Dedifferentiated amniotic fluid mesenchymal stem cell (primary cell): ENCODE measurements around the gene SLC25A39.
A peak's percentile ranks its signal among the peaks of the same experiment; 100 is the strongest.
"Not testable (repeated sequence)": the region's sequence is repeated elsewhere in the genome, so short reads cannot be mapped to it uniquely, and the experiment has no call there.

Source experiments
- DNase-seq: peaks from one replicate; pipeline ENCODE4 v3.0.0-alpha.2; 2016; ENCODE audit errors: extremely low spot score

SLC25A39 gene, protein sequence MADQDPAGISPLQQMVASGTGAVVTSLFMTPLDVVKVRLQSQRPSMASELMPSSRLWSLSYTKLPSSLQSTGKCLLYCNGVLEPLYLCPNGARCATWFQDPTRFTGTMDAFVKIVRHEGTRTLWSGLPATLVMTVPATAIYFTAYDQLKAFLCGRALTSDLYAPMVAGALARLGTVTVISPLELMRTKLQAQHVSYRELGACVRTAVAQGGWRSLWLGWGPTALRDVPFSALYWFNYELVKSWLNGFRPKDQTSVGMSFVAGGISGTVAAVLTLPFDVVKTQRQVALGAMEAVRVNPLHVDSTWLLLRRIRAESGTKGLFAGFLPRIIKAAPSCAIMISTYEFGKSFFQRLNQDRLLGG

DNA sequence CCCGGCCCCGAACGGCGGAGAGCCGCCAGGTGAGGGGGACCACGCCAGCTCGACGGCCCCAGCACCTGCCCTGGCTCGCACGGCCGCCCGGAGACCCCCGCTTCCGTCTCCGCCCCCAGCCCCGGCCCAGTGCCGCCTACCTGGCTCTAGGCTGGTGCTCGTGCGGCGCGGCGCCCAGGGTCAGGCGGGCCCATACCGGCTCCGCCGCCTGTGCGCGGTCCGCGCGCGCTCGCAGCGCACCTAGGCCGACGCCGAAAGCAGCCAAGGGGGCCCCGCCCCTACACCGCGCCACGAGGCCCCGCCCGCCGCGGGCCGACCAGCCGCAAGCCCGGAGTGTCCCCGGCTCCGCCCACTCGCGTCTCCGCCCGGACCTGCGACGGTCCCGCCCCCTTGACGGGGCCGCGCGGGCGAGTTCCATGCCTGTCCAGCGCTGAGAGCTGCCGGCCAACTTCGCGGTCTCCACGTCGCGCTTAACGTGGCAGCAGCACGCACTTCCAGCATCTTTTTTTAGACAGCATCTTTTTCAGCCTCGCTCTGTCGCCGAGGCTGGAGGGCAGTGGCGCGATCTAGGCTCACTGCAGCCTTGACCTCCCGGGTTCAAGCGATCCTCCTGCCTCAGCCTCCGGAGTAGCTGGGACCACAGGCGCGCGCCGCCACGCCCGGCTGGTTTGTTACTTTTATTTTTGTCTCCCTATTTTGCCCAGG, at the start of gene SLC25A39:
TSS of gene SLC25A39 (minus strand) at position 253 of the 705 bp plus-strand sequence. CDS start 1,261 bp downstream, outside the sequence.
- peak; percentile 89 for DNase-seq

DNA sequence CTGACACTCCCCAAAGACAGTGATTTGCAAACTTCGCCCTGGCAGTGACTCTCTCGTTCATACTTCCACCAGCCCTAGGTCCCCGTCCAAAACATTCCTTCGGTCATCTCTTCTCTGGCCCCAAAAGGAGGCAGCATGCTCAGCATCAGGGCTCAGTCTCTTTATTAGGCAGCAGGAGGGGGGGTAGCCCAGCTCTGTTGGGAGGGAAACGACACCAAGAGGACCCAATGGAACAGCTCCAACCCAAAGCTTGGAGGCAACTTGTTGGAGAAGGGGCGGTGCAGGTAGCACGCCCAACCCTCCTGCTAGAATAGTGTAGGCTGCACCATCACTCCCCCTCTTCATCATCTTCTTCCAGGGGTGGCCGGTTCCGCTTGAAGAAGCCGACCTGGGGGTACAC, 47.4 kb upstream of the SLC25A39 start:
- DNase-seq: no peak

DNA sequence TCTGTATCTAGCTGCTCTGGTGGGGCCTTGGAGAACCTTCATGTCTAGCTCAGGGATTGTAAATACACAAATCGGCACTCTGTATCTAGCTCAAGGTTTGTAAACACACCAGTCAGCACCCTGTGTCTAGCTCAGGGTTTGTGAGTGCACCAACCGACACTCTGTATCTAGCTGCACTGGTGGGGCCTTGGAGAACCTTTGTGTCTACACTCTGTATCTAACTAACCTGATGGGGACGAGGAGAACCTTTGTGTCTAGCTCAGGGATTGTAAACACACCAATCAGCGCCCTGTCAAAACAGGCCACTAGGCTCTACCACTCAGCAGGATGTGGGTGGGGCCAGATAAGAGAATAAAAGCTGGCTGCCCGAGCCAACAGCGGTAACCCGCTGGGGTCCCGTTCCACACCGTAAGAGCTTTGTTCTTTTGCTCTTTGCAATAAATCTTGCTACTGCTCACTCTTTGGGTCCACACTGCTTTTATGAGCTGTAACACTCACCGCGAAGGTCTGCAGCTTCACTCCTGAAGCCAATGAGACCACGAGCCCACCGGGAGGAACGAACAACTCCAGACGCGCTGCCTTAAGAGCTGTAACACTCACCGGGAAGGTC, 44.9 kb upstream of the SLC25A39 start:
- not testable (repeated sequence) for DNase-seq

DNA sequence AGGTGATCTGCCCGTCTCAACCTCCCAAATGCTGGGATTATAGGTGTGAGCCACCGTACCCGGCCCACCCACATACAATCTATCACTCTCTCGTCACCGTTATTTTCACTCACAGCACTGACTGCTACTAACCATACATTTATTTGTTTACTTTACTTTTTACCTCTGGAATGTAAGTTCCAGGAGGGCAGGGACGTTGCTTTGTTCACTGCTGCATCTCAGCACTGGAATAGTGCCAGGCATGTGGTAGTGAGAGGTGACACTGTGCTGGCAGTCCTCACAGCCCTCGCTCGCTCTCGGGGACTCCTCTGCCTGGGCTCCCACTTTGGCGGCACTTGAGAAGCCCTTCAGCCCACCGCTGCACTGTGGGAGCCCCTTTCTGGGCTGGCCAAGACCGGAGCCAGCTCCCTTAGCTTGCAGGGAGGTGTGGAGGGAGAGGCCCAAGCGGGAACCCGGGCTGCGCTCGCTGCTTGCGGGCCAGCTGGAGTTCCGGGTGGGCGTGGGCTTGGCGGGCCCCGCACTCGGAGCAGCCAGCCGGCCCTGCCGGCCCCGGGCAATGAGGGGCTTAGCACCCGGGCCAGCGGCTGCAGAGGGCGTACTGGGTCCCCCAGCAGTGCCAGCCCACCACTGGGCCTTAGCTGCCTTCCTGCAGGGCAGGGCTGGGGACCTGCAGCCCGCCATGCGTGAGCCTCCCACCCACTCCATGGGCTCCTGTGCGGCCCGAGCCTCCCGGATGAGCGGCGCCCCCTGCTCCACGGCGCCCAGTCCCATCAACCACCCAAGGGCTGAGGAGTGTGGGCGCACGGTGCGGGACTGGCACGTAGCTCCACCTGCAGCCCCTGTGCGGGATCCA, 44.0 kb upstream of the SLC25A39 start:
- DNase-seq: not testable (repeated sequence)

DNA sequence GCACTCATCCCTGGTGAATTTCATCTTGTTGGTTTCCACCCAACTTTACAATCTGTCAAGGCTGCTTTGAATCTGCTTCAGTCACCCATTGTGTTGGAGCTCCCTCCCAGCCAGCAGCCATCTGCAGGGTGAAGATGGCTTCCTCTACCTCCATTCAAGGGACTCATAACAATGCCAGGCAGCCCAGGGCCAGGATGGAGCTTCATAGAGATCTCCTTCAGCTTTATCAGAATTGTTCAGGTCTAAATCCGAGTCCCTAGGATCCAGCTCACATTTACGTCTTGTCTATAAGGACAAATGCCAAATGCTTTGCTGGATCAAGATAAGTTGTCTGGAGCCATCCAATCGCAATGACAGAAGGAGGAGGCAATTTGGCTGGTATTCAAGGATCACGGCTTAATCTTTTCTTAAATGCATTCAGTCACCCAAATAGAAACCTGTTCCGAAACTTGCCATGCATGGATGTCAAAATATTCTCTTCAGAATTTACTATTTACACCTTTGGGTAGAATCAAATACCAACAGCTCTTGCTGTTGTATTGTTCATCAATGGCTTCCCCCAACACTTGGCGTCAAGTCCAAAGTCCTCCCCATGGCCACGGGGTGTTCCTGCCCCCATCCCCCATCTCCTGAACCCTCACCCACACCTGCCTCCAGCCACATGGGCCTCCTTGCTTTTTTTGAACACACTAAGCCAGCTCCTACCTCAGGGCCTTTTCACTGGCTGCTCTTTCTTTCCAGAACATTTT, 42.8 kb upstream of the SLC25A39 start:
- DNase-seq: no peak

DNA sequence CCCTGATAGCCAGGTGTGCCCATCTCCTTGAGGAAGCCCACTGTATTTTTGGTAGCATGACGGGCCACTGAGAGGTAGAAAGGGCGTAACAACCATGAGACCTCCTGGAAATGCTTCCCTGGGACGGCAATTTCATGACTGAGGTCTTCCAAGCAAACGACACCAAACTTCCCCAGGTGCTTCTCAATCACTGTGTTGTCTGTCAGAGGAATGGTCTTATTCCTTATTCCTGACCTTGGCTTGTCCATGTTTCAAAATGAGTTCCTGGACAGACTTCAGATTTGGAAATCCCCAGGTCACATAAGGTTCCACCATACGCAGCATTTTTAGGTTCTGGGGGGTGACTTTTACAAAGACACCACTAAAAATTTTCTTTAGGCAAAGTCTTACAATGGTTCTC, 40.4 kb upstream of the SLC25A39 start:
- not testable (repeated sequence) for DNase-seq

DNA sequence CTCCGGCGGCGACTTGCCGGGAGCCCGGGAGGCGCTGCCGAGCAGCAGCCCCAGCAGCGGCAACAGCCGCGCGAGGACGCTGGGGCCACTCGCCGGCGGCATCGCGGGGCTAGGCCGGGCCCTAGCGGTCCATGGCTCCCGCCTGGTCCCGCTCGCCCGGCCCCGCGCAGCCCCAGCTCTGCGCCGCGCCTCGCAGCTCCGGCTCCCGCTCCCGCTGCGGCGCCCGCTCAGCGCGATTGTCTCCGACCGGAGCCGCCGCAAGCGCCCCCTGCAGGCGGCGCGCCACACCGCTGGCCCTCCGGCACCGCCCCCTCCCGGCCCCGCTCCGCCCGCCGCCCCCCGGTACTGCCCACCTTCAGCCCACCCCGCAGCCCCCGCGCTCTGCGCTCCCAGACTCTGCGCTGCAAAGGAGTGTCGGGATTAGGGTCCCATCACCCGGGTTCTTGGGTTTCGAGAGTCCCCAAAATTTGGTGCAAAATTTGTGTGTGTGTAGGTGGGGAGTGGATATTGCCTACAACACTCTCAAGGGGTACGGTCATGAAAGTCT, 39.1 kb upstream of the SLC25A39 start, which contains the start of gene FAM171A2:
TSS of gene FAM171A2 (minus strand) at position 241 of the 547 bp plus-strand sequence. CDS start at position 102, 139 bp downstream.
- peak; percentile 32 for DNase-seq

DNA sequence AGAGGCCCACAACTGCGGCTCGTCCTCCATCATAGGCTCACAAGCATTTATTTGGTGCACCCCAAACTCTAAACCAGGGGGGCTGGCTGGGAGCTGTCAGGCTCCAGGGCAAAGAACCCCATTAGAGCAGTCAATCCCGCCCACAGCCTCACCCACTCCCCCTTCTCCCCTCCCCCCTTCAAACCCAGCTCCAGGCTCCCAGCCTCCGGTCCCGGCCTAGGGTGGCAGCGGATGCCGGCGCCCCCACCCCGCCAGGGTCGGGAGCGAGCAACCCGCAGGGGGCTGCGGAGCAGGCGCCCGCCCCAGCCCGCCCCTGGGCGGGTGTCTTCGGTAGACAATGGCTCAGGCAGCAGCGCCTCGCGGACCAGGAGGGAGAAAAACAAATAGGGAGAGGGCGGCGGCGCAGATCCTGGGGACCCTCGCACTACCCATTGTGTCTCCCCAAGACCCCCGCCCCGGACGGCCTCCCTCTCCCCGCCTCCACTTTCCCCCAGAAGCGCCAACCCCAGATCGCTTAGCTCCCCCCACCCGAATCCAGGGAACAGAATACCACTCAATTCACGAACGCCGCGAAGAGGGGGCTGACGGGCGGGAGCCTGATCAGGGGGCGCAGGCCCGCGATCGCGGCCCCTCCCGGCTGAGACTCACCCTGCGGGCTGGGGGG, 38.5 kb upstream of the SLC25A39 start:
- DNase-seq: no peak

DNA sequence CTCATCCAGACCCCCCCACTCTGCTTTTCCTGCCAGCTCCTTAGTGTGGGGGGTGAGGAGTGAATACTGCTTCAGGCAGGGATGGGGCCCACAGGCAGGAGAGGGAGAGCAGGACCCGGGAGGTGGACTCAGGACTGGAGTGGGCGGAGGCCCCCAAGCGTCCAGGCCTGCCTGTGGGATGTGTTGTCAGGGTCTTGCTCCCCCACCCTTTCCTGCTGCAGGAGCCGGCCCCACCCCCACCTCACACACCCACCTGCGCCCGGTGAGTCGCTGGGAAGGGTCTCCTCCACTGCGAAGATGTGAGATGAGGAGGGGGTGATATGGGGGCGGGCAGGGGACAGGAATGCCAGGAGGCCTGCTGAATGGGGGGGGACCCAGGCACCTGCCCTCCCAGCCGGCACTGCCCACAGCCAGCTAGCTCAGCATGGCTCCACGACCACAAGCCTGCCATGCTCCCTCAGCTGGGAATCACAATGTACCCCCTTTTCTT, 37.9 kb upstream of the SLC25A39 start:
- no peak for DNase-seq

DNA sequence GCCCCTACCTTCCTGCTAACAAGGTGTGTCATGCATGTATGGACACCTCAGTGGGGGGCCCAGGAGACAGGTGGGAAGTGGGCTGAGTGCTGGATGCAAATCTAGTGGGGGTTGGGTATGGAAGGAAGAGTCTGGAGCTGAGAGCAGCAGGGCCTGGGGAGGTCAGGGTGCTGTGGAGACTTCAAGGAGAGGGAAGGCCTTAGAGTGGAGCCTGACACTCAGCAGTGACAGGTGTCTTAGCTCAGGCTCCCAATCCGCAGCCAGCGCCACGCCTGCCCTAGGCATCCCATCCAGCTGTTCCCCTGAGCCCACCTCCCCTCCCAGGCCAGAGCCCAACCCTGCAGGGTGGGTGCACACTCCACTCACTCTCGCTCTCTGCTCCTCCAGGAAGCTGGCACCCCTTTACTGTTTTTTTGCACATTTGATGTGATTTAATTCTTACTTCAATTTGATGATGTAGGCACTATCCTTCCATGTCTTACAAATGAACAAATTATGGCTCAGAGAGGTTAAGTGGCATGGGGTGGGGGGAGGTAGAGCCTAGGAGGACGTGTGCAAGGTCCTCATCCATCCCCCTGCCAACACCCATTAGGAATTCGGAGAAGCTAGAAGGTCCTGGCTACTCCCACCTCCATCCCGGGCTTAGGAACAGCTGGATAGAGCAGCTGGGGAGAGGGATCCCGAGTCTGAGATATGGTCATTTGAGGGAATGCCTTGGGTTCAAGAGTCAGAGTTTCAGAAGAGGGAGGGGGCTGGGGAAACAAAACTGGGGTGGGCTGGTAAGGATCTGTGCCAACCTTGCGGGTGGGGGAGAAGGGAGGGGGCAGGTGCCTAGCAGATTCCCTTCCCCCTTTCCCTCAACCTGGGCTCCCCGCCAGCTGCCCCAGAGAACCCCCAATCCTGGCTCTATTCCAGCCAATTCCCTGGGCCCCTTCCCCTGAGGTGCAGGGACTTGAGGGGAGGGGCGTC, 37.0 kb upstream of the SLC25A39 start:
- DNase-seq: no peak

DNA sequence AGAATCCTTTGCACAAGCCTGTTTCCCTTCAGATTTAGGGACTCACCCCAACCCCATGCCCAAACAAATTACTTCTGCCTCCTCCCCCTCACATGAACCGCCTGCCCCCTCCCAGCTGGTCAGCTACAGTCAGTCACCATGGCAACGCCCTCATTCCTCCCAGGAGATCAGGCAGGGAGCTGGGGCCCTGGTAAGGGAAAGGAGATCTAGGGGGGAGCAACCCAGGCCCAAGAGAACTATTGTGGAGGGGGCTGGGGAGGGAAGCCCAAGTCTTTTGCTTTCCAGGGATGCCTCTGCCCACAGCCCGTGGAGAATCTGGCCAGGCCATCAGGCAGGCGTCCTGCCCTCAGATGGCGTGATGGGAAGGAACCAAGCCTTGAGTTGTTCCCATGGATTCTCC, 36.2 kb upstream of the SLC25A39 start:
- DNase-seq: peak; percentile 64

DNA sequence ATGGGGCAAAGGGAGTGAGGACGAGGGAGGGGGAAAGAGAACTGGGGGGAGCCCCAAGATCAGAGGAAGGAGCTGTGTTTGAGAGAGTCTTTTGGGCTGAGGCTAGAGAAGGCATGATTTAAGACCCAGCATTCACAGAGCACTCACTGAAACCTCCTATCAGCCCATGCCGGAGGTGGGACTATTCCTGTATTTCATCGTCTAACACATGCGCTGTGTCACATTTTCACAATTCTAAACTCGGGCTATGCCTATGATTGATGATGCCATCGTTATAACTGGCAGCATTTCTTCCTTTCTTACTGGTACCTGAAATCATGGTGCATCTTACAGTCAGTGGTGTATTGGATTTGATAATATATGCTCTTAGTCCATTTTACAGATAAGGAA, 35.5 kb upstream of the SLC25A39 start:
- no peak for DNase-seq

DNA sequence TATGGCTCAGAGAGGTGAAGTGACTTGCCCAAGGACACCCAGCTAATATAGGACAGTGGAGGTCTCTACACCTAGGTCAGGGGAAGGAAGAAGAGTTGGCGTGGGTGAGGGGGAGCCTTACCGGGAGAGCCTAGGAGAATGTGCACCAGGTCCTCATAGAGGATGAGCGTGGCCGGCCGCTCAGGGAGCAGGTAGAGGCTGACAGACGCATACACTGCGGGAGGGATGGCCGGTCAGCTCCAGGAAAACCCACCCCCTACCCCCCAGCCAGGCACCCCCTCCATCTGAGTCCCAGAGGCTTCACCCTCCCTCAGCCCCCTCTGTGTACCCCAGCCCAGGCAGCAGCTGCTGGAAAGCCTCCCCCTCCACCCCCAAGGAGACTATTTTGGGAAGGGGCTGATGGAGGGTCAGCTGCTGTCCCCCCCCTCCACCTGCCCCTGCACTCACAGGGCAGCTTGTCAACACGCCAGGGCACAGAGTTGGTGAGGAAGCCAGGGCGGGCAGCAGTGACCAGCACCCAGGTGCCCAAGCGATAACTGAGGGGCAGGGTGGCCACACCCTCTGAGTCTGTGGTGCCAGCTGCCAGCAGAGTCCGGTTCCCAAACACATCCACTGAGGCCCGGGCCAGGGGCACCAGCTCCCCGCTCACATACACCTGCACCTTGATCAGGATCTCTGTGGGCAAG, 35.0 kb upstream of the SLC25A39 start:
- DNase-seq: no peak

DNA sequence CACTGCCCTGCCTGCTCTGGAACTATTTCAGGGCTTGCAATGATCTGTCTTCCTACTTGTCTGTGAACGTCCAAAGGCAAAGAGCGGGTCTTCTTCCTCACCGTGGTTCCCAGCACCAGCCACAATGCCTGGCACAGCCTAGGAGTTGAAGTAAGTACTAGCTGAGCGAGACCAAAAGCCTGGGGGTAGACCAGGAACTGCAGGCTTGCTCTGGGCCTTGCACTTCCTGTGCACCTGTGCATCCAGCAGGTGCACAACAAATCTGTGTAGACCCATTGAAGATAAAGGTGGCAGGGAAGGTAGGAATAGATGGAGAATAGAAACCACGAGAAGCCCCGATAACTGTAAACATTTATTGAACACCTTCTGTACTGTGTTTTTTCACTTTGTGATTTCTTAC, 34.4 kb upstream of the SLC25A39 start:
- DNase-seq: no peak

DNA sequence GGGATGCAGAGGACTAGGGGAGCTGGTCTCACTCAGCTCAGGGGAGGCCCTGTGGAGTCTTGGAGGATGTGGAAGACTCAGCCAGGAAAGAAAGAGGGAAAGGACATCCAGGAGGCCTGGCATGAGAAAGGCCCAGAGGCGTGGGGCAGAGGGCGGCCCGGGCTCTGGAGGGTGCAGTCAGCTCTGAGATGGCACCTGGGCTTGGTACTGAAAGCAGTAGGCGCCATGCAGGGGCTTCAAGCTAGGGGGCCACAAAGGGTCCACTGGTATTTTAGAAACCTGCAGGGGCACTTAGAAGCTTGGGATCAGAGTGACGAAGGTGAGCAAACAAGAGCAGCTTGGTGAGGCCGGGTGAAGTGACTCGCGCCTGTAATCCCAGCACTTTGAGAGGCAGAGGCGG, 33.4 kb upstream of the SLC25A39 start:
- DNase-seq: no peak

DNA sequence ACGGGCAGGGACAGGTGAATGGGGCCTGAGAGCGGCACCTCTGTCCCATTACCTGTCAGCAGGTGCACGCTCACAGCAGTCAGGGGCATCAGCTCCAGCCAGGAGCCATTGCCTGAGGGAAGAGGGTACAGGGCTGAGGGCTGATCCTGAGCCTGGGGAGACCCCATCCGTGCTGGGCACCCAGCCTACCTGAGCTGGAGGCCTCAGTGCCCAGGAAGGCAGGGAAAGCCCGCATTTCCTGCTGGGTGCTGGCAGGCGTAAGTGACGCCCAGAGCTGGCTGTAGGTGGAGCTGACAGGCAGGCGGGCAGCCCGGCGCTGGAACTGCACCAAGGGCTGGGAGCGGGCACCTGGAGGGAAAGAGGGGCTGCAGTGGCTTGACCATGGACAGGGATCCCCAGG, 31.6 kb upstream of the SLC25A39 start:
- DNase-seq: no peak

DNA sequence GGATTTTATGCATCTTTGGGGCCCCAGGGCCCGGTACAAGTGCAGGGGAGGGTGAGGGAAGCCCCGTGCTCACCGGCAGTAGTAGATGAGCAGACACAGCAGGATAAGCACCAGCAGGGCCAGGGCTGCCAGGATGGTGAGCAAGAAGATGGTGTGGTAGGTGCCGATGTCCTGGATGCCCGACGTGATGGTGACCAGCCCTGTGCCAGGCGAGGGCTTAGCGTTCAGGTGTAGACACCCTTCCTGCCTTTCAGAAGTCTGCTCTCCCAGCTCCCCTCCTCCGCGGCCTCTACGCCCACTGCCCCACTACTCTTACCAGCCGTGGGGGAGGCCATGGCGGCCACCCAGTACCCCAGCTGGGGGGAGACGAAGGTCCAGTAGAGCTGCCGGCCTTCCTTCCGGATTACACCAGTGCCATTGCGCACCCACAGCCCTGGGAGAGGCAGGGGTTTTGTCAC, 31.0 kb upstream of the SLC25A39 start:
- DNase-seq: no peak
